ENCODE measurements around the gene DNAJC7. TPM values are rescaled to one million over a fixed set of nuclear protein-coding genes. Genes with fewer than 3 reads are reported as not detected.

Gene DNAJC7
- total RNA-seq, result 69.1 and 88.2 TPM in 2 replicates

GRCh38 chr17:42016941-42017865 lies at the start of gene DNAJC7:
Gene DNAJC7 (minus strand): TSS chr17:42017439. CDS start chr17:42017416, 23 bp downstream.

GRCh38 chr17:42050393-42051012 lies 33.3 kb upstream of the DNAJC7 start, which contains the start of gene C17orf113:
Gene C17orf113 (minus strand): TSS chr17:42050601. CDS start chr17:42043376, 7,225 bp downstream.

GRCh38 chr17:42019509-42020404 lies 2.5 kb upstream of the DNAJC7 start, which contains the start of gene NKIRAS2:
Gene NKIRAS2 (plus strand): TSS chr17:42020090. CDS start chr17:42021578, 1,488 bp downstream.

GRCh38 chr17:41966463-41967140 lies 50.6 kb downstream of the DNAJC7 start, which contains the start of gene CNP:
Gene CNP (plus strand): TSS chr17:41966795. CDS start chr17:41966885, 90 bp downstream.

GRCh38 chr17:41930009-41930832 lies 87.0 kb downstream of the DNAJC7 start, which contains the start of gene ODAD4:
Gene ODAD4 (plus strand): TSS chr17:41930617. CDS start chr17:41930724, 107 bp downstream.

Other genes with a start within 250 kb of the DNAJC7 start
- gene JUP, start 230.7 kb downstream of the DNAJC7 start, total RNA-seq, result 121 and 361 TPM in 2 replicates
- gene P3H4, start 205.5 kb downstream of the DNAJC7 start, total RNA-seq, result 26.4 and 97.9 TPM in 2 replicates
- gene FKBP10, start 204.4 kb downstream of the DNAJC7 start, total RNA-seq, result 66.5 and 243 TPM in 2 replicates
- gene NT5C3B, start 181.2 kb downstream of the DNAJC7 start, total RNA-seq, result 63.3 and 72.2 TPM in 2 replicates
- gene KLHL10, start 179.6 kb downstream of the DNAJC7 start, total RNA-seq, result under 0.01 and 0.19 TPM in 2 replicates
- gene KLHL11, start 152.0 kb downstream of the DNAJC7 start, total RNA-seq, result 15.7 and 34.4 TPM in 2 replicates
- 180 and 217 TPM in 2 replicates for gene ACLY, start 98.5 kb downstream of the DNAJC7 start, total RNA-seq
- 0.19 TPM in 1 of 2 replicates, not detected in the other for gene ODAD4, start 86.8 kb downstream of the DNAJC7 start, total RNA-seq
- 43.5 and 59.5 TPM in 2 replicates for gene CNP, start 50.6 kb downstream of the DNAJC7 start, total RNA-seq
- gene NKIRAS2, start 2.7 kb upstream of the DNAJC7 start, total RNA-seq, result 27.0 and 31.0 TPM in 2 replicates
- 0.16 and 0.25 TPM in 2 replicates for gene C17orf113, start 33.2 kb upstream of the DNAJC7 start, total RNA-seq
- not detected in 2 replicates for gene ZNF385C, start 81.0 kb upstream of the DNAJC7 start, total RNA-seq
- 10.2 and 10.4 TPM in 2 replicates for gene DHX58, start 95.3 kb upstream of the DNAJC7 start, total RNA-seq
- gene KAT2A, start 103.9 kb upstream of the DNAJC7 start, total RNA-seq, result 6.3 and 14.2 TPM in 2 replicates
- not detected in 2 replicates for gene HSPB9, start 105.4 kb upstream of the DNAJC7 start, total RNA-seq
- 81.1 and 94.0 TPM in 2 replicates for gene RAB5C, start 137.6 kb upstream of the DNAJC7 start, total RNA-seq
- gene KCNH4, start 163.7 kb upstream of the DNAJC7 start, total RNA-seq, result under 0.01 and 0.19 TPM in 2 replicates
- gene HCRT, start 168.0 kb upstream of the DNAJC7 start, total RNA-seq, result not detected in 2 replicates
- 11.7 and 23.6 TPM in 2 replicates for gene GHDC, start 177.1 kb upstream of the DNAJC7 start, total RNA-seq